Cardiac fibroblast (primary cell): ENCODE results near the gene RBM15.

Source experiments
- DNase-seq, 2 donors: peaks; one replicate each; pipeline versions ENCODE4 v3.0.0 to v3.0.0-alpha.2; 2010; ENCODE audit warnings: low read depth in 2 of 2
- H3K4me3 ChIP-seq, 2 donors: replicated peaks in 1 of 2; 1 replicate in 1 of 2; 2 replicates in 1 of 2; pipeline ENCODE4 v1.5.1; 2011; ENCODE audit warnings: low read depth in 2 of 2, low read length in 2 of 2, mild to moderate bottlenecking in 2 of 2, moderate library complexity in 1 of 2
- CTCF ChIP-seq: IDR thresholded peaks from one replicate; pipeline ENCODE4 v1.5.1; 2011; ENCODE audit warnings: low read depth, mild to moderate bottlenecking, low read length, inconsistent platforms

RBM15 gene

DNA sequence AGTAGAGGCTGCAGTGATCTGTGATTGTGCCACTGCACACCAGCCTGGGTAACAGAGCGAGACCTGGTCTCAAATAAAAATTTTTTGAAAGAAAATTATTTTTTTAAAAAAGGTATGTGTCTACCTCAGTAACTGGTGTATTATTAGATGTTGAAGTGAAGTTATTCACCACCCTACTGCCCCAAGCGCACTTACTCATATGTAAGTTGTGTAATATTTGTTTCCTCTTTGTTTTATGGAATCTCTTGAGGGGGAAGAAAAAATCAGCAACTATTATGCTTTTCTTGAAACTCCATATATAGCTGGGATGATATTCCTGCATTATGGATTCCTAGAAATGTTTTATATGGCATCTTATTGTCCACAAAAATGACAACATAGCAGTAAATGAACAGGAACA lies 21.3 kb downstream of the RBM15 start:
- no peak overlapping the region for H3K4me3 ChIP-seq
- no peak for TF ChIP-seq CTCF
- DNase-seq, result peak in 1 of 2 donors; percentile 41

DNA sequence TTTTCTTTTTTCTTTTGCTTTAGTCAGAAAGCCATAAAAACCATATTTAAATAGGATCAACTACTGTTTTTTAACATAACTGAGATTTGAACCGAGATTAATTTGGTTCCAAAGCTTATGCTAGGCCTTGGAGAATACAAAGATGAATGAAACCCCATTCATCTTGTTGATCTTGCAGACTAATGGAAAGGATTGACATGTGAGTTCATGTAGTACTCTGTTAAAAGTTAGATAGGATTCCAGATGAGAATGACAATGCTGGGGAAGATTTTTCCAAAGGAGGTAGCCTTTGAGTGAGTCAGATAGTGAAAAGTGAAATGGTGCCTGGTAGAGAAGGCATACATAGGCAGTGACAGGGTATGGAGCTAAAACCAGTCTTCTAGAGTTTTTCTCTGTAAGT lies 22.7 kb downstream of the RBM15 start:
- no peak for DNase-seq
- no peak for TF ChIP-seq CTCF
- no peak overlapping the region for H3K4me3 ChIP-seq

DNA sequence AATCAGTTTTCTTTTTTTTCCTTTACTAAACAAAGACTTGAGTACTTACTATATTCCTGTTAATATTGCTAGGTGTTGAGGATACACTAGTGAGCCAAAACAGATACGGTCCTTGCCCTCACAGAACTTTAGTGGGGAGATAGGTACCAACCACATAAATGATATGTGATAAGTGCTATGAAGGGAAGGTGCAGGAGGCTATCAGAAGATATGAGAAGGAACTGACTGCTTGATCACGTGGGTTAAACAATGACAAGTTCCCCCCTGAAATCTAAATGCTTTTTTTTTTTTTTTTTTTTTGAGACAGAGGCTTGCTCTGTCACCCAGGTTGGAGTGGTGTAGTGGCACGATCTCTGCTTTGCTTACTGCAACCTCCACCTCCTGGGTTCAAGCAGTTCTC lies 25.0 kb downstream of the RBM15 start:
- H3K4me3 ChIP-seq, result no peak overlapping the region
- no peak for TF ChIP-seq CTCF
- no peak for DNase-seq

DNA sequence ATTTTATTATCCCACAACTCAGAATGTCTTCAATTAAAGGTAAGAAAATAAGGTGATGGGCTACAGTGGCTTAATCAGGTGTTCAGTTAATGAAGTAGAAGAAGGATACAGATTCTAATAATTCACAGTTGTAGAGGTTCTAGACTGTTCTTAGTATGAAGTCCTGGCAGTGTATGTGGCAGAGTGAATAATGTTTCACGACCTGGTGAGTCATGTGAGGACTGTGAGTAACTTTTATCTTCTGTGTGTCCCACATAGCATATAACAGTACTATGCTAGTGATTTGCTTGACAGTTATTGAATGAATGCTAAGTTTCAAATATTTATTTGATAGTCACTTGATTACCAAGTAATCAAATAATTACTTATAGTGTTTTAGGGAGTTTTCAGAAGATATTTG lies 31.6 kb downstream of the RBM15 start:
- TF ChIP-seq CTCF, result no peak
- H3K4me3 ChIP-seq, result no peak overlapping the region
- peak; percentile 55 to 77 for DNase-seq

DNA sequence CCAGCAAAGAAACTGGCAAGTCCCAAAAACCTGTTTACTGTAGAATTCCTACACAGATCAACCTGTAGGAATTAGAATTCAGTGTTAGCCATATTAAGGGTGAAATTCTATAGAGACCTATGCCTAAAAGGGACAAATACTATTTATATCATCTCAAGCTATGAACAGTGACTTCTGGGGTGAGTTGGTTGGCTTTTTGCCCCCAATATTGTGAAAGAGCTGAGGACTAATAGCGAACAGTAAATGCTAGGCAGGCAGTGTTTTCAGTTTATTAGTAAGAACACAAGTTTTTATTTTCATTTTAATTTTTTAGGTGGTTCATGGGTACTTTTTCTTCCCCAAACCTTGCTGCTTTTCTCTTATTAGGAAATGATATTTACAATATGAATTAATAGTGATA lies 36.3 kb downstream of the RBM15 start:
- TF ChIP-seq CTCF, result no peak
- no peak overlapping the region for H3K4me3 ChIP-seq
- peak; percentile 36 to 48 for DNase-seq

DNA sequence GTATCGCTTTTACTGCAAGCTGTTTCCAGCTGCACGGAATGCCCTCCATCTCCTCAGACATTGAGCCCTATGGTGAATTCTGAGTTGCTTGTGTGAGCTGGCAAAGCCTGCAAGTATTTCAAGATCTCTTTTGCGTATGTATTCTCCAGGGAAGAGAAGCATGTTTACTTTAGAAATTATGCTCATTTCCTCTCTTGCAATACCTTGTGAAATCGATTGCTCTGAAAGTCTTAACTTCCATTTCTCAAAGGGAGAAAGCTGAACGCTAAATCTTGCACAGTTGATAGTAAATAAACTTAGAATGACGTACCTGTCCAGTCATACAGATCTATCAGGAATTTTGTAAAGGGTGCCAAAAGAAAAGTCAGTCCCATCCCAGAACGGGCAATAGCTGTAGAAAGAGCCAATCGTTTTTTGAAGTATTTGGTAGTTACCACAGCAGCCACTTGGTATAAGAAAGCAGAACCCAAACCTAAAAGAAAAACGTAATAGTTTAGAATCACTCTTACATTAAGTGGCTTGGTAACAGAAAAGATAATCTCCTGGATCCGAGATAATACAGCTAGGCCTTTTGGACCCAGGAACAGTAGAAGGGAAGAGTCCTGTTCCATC lies 41.6 kb downstream of the RBM15 start:
- peak; percentile 87 to 94 for DNase-seq
- no peak for TF ChIP-seq CTCF
- H3K4me3 ChIP-seq, result no peak overlapping the region
